ENCODE results near the gene CDH24.

- TF ChIP-seq CTCF (IDR thresholded peaks at IDR 0.05) (no peak), POLR2A (IDR thresholded peaks at IDR 0.05) (no peak)
These were observed 34.1 kb downstream of the CDH24 start for GRCh38 chr14:23023022-23023794.

All from right lobe of liver (tissue), 4 donors.